ENCODE data around the gene PSMD6.

The PSMD6 gene

DNA sequence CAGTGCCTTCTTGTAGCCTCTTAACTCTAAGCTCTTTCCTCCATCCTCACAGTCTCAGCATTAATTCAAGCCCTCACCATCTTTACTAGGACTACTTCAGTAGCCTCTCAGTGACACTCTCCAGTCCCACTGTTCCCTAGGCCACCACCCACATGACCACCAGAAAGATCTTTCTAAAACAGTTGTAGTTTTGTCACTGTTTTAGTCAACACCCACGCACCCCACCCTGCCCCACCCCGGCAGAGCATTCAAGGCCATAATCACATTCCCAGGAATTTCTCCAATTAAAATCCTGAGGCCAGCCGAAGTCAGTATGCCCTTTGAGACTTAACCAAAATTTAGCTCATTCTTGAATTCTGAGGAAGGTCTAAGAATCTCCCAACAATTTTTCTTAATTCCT, 31.2 kb upstream of the PSMD6 start:
- H3K4me3 ChIP-seq (ENCODE audit: low read length), result no peak overlapping the region
- TF ChIP-seq ZNF274 (IDR thresholded peaks at IDR 0.05; ENCODE audit: low read depth, low read length), result no peak

DNA sequence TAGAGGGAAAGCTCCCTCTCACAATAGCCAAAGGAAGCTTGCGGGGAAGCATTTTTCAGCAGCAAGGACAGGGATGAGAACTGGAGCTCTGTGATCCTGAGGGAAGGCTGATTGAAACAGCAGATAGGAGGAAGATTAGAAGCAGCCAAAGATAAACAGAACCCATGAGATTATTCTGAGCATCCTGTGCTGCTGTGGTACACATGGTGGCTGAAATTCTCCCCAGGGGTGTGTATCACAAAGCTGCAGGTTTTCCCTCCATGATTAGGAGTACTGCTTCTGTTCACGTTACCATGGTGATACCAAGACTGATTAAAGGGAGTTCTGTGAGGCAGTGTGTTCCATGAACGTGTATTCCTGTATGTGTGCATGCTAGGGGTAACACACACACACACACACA, 30.3 kb upstream of the PSMD6 start:
- TF ChIP-seq ZNF274 (IDR thresholded peaks at IDR 0.05; ENCODE audit: low read depth, low read length), result no peak
- H3K4me3 ChIP-seq (ENCODE audit: low read length), result no peak overlapping the region

DNA sequence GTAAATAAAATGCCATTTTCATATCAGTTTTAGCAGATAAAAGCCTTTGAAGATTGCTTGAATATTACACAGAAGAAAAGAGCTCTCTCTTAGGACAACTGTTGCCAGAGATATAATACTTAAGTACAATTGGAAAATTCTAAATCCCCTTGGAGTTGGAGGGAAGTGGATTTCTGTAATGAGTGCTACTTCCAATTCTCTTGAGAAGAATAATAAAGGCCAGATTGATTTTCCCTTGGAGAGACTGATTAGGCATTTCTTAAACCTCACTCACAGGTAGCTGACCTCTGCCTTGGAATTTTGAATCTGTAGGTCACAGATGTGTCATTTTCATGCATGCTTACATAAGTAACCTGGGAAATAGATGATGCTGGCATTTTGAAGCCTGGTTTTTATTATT, 29.8 kb upstream of the PSMD6 start:
- no peak overlapping the region for H3K4me3 ChIP-seq (ENCODE audit: low read length)
- TF ChIP-seq ZNF274 (IDR thresholded peaks at IDR 0.05; ENCODE audit: low read depth, low read length), result no peak

DNA sequence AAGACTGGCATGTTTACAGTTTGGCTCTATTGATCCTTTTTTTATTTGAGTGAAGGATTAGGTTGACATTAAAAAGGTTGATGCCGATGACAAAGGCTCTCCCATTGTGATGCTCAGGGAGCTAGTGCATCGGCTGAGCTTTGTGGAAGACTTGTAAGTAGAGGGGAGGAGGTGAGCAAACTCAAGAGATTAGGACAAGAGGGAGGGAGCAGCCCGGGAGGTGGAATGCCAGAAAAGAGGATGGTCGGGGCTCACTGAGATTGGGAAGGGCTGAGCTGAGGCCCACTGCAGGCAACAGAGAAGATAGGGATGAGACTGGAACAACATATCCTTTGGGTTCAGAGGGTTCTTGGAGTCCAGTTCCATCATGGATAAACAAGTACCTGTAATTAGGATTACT, 26.5 kb upstream of the PSMD6 start:
- no peak for TF ChIP-seq ZNF274 (IDR thresholded peaks at IDR 0.05; ENCODE audit: low read depth, low read length)
- no peak overlapping the region for H3K4me3 ChIP-seq (ENCODE audit: low read length)

DNA sequence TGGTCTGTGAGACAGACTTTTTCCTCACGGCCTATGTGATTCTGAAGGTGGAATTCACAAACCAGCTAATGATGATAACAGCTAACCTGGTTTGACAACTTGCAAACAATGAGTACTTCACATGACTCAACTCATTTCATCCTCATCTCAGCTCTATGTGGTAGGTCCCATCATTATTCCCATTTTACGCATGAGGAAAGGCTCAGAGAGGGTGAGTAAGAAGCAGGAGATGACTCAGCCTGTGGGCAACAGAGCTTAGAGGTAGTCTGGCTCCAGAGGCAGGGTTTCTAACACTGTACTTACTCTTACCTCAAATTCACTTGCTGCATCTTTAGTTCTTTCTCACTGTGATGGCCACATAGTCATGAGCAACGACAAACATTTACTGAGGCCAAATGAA, 25.8 kb upstream of the PSMD6 start:
- no peak for TF ChIP-seq ZNF274 (IDR thresholded peaks at IDR 0.05; ENCODE audit: low read depth, low read length)
- H3K4me3 ChIP-seq (ENCODE audit: low read length), result no peak overlapping the region

DNA sequence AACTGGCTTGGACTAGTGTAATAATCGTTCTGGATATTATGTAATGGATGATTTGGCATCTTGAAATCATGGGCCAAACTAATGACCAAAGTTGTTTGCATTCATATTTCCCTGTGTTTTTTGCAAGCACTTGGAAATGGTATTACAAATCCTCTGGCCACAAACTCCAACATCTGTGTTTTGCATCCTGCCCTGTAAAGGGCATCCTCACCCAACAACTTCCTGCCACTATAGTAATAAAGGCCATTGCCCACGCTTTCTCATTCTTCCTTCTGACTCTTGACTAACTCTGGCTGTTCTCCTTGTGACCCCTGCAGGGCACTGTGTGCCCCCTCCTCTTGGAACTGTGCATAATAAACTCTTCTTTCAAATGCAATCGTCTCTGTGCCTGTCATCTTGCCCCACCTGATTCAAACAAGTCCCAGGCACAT, 25.4 kb upstream of the PSMD6 start:
- no peak for TF ChIP-seq ZNF274 (IDR thresholded peaks at IDR 0.05; ENCODE audit: low read depth, low read length)
- no peak overlapping the region for H3K4me3 ChIP-seq (ENCODE audit: low read length)

DNA sequence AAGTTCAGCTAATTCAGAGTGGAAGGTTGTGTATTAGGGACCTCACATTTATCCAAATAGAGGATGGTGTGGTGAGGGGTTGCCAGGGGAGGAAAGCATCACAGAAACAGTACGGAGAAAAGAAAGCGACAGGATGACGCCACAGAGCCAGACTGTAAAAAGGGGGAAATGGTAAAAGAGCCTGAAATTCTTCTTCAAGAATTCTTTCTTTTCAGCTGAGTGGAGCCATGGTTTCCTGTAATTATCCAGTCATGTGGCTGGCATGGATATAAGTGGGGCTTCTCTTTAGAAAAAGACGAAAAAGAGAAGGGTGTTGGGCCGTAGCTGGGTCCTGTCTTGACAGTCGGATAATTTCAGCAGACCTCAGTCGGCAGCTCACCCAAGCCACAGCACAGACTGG, 24.5 kb upstream of the PSMD6 start:
- no peak for TF ChIP-seq ZNF274 (IDR thresholded peaks at IDR 0.05; ENCODE audit: low read depth, low read length)
- H3K4me3 ChIP-seq (ENCODE audit: low read length), result no peak overlapping the region

DNA sequence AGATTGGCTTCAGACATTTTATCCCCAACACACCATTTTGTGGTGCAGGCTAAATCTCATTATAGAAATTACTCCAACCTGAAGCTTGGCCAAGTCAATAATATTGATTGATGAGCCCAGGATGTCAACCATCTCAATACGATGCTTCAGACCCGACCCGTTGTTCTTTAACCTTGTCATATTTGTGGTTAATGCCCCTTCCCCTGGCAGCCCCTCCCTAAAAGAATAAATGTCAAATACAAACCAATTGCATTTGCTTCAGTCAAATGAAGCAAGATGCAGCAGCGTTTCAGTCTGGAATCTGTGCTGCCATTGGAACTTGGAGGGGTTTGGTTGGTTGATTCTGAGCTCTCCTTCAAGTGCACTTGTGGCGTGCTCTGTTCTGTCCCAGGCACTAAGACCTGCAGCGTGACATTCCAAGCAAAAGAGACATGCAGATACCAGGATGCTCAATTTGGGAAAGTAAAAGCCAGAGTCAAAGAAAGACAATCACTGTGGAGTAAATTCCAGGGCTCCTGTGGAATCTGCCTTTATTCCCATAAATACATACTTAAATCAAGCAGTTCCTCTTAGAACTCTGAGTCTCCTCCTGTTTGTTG, 23.8 kb upstream of the PSMD6 start:
- TF ChIP-seq ZNF274 (IDR thresholded peaks at IDR 0.05; ENCODE audit: low read depth, low read length), result no peak

DNA sequence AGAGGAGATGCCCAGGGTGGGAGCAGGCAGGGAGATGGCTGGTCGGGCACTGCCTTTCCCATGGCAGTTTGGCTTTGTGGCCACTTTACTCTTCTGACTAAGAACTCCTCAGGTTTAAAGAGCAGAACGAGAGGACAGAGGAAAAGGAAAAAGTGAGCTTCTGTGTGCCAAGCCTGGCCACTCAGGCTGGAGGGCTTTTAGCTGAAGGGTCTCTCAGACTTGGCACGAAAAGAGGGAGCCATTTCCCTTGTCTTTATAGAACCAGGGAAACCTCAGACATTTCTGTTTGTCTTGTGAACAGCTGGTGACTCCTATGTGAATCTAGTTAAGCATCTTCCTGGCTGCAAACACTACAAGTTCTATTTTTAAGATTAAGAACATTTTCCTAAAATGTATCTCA, 23.3 kb upstream of the PSMD6 start:
- TF ChIP-seq ZNF274 (IDR thresholded peaks at IDR 0.05; ENCODE audit: low read depth, low read length), result no peak
- H3K4me3 ChIP-seq (ENCODE audit: low read length), result no peak overlapping the region

More for the DNA sequence above, 23.8 kb upstream of the PSMD6 start:
- no peak overlapping the region for H3K4me3 ChIP-seq (ENCODE audit: low read length)

DNA sequence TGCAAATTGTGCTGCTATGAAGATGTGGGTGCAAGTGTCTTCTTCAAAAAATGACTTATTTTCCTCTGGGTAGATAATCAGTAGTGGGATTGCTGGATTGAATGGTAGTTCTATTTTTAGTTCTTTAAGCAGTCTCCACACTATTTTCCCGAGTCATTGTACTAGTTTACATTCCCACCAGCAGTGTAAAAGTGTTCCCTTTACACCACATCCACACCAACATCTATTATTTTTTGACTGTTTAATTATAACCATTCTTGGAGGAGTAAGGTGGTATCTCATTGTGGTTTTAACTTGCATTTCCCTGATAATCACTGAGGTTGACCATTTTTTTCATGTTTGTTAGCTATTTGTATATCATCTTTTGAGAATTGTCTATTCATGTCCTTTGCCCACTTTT, 19.7 kb upstream of the PSMD6 start:
- TF ChIP-seq ZNF274 (IDR thresholded peaks at IDR 0.05; ENCODE audit: low read depth, low read length), result no peak
- H3K4me3 ChIP-seq (ENCODE audit: low read length), result no peak overlapping the region

DNA sequence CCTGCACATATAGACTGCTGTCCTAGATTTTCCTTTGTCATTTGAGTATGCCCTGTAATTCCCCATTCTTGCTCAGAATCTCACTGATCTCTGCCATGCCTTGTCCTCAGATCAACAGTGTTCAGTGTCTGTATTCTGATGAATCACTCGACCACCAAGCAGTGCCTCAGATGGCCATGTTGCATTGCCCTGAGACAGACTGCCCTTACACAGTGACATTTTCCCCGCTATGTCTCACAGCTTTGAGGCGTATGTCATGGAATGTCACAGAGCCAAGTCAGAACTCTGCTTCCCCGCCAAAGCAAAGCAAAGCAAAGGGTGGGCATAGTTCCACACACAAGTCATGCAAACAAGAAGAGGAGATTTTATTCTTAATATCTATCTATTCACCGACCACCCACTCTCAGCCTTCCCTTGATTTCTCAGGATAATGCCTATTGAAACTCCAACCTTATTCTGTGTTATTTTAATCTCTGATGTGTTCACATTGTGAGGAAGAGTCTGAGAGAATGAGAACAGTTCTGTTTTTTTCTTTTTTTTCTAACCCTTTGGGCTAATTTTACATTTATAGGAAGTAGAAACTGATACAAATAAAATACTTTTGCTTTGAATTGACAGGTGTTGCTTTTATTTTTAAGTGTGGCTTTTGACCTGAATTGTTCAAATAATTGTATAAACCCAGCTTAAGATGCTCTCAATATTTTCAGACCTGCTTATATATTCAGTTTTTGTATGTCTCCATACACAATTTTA, 16.9 kb upstream of the PSMD6 start:
- TF ChIP-seq ZNF274 (IDR thresholded peaks at IDR 0.05; ENCODE audit: low read depth, low read length), result no peak
- H3K4me3 ChIP-seq (ENCODE audit: low read length), result no peak overlapping the region

DNA sequence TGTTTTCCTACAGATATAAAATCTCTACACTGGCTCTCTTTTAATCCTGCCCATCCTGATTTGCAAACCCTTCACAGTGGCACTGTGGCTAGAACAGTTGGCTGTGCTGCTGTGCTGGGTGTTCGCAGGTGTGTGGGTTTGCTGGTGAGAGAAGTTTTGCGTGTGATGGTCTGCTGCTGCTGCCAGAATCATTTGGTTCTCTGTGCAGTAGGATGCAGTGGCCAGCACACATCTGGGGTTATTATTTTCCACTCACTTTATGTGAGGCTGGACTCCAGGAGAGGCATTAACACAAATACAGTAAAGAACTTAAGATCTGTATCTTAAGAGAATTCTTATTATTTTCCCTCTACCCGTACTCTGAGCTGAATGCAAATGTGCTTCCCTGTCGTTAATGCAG, 16.0 kb upstream of the PSMD6 start:
- no peak for TF ChIP-seq ZNF274 (IDR thresholded peaks at IDR 0.05; ENCODE audit: low read depth, low read length)
- no peak overlapping the region for H3K4me3 ChIP-seq (ENCODE audit: low read length)

DNA sequence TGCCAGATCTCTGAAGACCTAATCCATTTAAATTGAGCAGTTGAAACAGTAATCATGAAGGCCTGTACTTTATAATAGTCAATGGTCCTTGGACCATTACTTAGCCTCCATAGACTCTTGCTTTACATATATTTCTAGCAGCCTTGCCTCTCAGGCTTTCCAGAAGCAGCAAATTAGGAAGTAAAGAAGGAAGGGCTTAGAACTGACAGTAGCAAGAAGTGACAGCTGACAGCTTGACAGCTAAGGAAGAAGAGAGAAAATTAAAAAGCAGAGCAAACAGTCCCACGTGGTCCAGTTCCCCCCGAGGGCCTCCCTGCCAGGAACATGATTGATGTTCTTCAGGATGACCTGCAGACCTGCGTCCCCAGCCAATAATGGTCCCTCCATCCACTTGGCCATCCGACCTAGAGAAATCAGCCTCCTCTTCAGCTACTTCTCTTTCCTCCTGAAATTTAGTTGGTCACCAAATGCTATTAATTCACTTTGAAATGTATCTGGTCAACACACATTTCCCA, 15.0 kb upstream of the PSMD6 start:
- H3K4me3 ChIP-seq (ENCODE audit: low read length), result no peak overlapping the region
- no peak for TF ChIP-seq ZNF274 (IDR thresholded peaks at IDR 0.05; ENCODE audit: low read depth, low read length)

DNA sequence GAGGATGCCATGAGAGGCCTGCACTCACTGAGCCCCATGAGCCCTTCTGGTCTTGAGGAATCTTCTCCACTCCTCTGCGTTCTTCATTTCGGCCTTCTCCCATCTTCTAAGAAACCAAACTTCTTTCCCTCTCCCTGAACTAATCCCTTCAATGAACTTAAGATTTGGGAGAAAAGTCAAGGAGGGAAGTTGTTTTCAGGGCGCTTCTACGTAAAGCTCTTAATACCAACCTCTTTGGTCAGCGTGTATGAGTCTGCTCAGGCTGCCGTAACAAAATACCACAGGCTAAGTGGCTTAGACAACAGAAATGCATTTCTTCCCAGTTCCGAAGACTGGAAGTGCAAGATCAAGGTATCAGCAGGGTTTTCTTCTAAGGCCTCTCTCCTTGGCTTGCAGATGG, 13.8 kb upstream of the PSMD6 start:
- no peak for TF ChIP-seq ZNF274 (IDR thresholded peaks at IDR 0.05; ENCODE audit: low read depth, low read length)
- no peak overlapping the region for H3K4me3 ChIP-seq (ENCODE audit: low read length)

DNA sequence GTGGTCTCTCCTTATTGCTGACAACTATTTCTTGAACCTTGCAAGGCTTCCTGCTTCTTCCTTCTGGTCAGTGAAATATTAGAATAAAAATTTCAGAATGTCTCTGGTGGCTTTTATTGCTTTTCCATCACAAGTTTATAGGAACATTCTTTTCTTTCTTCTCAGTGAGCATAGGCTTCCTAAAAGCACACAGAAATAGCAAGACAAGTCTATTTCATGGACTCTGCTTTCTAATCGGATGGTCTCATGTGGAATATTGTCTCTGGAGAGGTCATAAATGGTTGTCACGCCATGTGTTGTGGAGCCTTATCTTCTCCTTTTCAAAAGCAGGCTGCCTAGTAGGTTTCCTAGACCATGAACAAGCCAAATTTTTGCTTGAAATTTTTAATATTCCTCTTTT, 9.8 kb upstream of the PSMD6 start:
- no peak for TF ChIP-seq ZNF274 (IDR thresholded peaks at IDR 0.05; ENCODE audit: low read depth, low read length)
- no peak overlapping the region for H3K4me3 ChIP-seq (ENCODE audit: low read length)
